ENCODE results near the gene HTR3E. TPM values are rescaled to one million over a fixed set of nuclear protein-coding genes. Genes with fewer than 3 reads are reported as not detected.

HTR3E gene
- total RNA-seq, 1 experiment from 2014 or later: not detected

DNA sequence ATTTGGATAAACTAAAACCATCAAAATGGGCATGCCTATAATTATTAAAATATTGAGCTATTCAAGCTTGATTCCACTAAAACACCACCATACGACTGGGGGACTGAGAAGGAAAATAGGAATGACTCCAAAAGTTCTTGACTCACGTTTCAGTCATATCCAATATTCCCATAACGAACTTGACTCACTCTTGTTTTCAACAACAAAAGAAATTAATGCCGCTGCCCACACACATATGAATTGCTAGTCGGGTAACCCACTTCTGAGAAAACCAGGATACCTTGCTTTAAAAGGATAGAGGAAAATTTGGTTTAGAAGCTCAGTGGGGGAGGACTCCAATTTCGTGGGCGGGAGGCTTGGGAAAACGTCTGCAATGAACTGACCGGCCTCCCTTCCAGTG is 38.8 kb upstream of the HTR3E start:
- Histone ChIP-seq H2AFZ (ENCODE audit: low read length) (no peak overlapping the region), H3K79me2 (ENCODE audit: low read length) (no peaks in the 10 kb centered on the region), H3K9me2 (replicated peaks; ENCODE audit: low read length) (no peaks in the 10 kb centered on the region; the same call in 1 of the 2 replicates), H3K4me2 (ENCODE audit: low read length) (peak overlapping the region; percentile 14; the same call in 1 of the 2 replicates), H3K36me3 (ENCODE audit: low read depth, low read length) (no peaks in the 10 kb centered on the region), H3F3A (ENCODE audit: low read length, unreplicated experiment) (no peaks in the 10 kb centered on the region), H3K27me3 (ENCODE audit: low read length) (no peaks in the 10 kb centered on the region), H3K4me1 (ENCODE audit: insufficient read depth, low read length) (peaks cover 9% of the 10 kb centered on the region), H3K9ac (ENCODE audit: low read length) (no peak overlapping the region), H3K9me3 (ENCODE audit: low read length) (no peaks in the 10 kb centered on the region), H3K4me3 (ENCODE audit: low read length) (no peak overlapping the region), H3K27ac (ENCODE audit: low read length) (no peak overlapping the region), H4K20me1 (ENCODE audit: low read length) (no peaks in the 10 kb centered on the region)
- peak; percentile 78 for ATAC-seq
- BruUV-seq (replicated peaks): no TSS peak
- ChIA-PET CTCF (interaction anchor here (0.6 to 1.0 kb wide), 2 partner anchors 18 to 88 kb away, joined by 3 to 6 read pairs; no protein-coding TSS in a partner anchor), POLR2A (ENCODE audit: unreplicated experiment) (no interaction called here)
- intact Hi-C loops (cut with micrococcal nuclease): no loop called here
- TF ChIP-seq, protein P1, sequence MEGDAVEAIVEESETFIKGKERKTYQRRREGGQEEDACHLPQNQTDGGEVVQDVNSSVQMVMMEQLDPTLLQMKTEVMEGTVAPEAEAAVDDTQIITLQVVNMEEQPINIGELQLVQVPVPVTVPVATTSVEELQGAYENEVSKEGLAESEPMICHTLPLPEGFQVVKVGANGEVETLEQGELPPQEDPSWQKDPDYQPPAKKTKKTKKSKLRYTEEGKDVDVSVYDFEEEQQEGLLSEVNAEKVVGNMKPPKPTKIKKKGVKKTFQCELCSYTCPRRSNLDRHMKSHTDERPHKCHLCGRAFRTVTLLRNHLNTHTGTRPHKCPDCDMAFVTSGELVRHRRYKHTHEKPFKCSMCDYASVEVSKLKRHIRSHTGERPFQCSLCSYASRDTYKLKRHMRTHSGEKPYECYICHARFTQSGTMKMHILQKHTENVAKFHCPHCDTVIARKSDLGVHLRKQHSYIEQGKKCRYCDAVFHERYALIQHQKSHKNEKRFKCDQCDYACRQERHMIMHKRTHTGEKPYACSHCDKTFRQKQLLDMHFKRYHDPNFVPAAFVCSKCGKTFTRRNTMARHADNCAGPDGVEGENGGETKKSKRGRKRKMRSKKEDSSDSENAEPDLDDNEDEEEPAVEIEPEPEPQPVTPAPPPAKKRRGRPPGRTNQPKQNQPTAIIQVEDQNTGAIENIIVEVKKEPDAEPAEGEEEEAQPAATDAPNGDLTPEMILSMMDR (conservative IDR thresholded peaks at IDR 0.05; ENCODE audit: low read depth, low read length): no peak
- TF ChIP-seq EZH2 (IDR thresholded peaks at IDR 0.05; ENCODE audit: low read length, unreplicated experiment) (no peak), EZH2phosphoT487 (IDR thresholded peaks at IDR 0.05; ENCODE audit: borderline replicate concordance, low read length) (no peak)
- DNase-seq: peak; percentile 80

DNA sequence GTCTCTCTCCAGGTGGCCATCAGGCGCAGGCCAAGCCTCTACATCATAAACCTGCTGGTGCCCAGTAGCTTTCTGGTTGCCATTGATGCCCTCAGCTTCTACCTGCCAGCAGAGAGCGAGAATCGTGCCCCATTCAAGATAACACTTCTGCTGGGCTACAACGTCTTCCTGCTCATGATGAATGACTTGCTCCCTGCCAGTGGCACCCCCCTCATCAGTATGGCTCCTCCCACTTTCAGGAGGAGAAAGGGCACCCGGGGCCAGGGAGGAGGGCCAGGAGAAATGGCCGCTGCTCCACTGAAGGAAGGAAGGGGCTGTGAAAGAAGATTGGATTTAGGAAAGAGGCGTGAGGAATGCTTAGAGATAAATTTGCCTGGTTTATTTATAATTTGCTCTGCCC is 37.4 kb upstream of the HTR3E start:
- no peaks in the 10 kb centered on the region for H4K20me1 ChIP-seq (ENCODE audit: low read length)
- no peak overlapping the region for H3K4me2 ChIP-seq (ENCODE audit: low read length)
- ChIA-PET CTCF (no interaction called here), POLR2A (ENCODE audit: unreplicated experiment) (no interaction called here)
- no peak overlapping the region for H2AFZ ChIP-seq (ENCODE audit: low read length)
- H3K4me1 ChIP-seq (ENCODE audit: insufficient read depth, low read length): peaks cover 9% of the 10 kb centered on the region
- H3F3A ChIP-seq (ENCODE audit: low read length, unreplicated experiment): no peaks in the 10 kb centered on the region
- ATAC-seq: no peak
- H3K27me3 ChIP-seq (ENCODE audit: low read length): no peaks in the 10 kb centered on the region
- H3K27ac ChIP-seq (ENCODE audit: low read length): no peak overlapping the region
- DNase-seq: no peak
- intact Hi-C loops (cut with micrococcal nuclease): no loop called here
- no peaks in the 10 kb centered on the region for H3K9me3 ChIP-seq (ENCODE audit: low read length)
- no peak overlapping the region for H3K4me3 ChIP-seq (ENCODE audit: low read length)
- no peak overlapping the region for H3K9ac ChIP-seq (ENCODE audit: low read length)
- H3K79me2 ChIP-seq (ENCODE audit: low read length): no peaks in the 10 kb centered on the region
- TF ChIP-seq EZH2phosphoT487 (IDR thresholded peaks at IDR 0.05; ENCODE audit: borderline replicate concordance, low read length) (no peak), EZH2 (IDR thresholded peaks at IDR 0.05; ENCODE audit: low read length, unreplicated experiment) (no peak)
- TF ChIP-seq, protein P1 (conservative IDR thresholded peaks at IDR 0.05; ENCODE audit: low read depth, low read length): no peak
- no peaks in the 10 kb centered on the region for H3K36me3 ChIP-seq (ENCODE audit: low read depth, low read length)
- BruUV-seq (replicated peaks): no TSS peak
- H3K9me2 ChIP-seq (replicated peaks; ENCODE audit: low read length): no peaks in the 10 kb centered on the region; the same call in 1 of the 2 replicates

DNA sequence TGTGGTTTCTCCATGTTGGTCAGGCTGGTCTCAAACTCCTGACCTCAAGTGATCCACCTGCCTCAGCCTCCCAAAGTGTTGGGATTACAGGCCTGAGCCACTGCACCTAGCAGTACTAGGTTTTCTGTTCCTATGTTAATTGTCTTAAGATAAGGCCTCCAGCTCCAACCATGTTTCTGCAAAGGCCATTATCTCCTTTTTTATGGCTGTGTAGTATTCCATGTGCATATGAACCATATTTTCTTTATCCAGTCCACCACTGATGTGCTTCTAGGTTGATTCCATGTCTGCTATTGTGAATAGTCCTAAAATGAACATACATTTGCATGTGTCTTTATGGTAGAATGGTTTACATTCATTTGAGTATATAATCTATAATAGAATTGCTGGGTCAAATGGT is 34.2 kb upstream of the HTR3E start:
- H2AFZ ChIP-seq (ENCODE audit: low read length): no peak overlapping the region
- no peak for TF ChIP-seq EZH2 (IDR thresholded peaks at IDR 0.05; ENCODE audit: low read length, unreplicated experiment)
- no peak for TF ChIP-seq EZH2phosphoT487 (IDR thresholded peaks at IDR 0.05; ENCODE audit: borderline replicate concordance, low read length)
- TF ChIP-seq, protein P1 (conservative IDR thresholded peaks at IDR 0.05; ENCODE audit: low read depth, low read length): no peak
- H3K9ac ChIP-seq (ENCODE audit: low read length): no peak overlapping the region
- H3K4me2 ChIP-seq (ENCODE audit: low read length): no peak overlapping the region
- POLR2A ChIA-PET (ENCODE audit: unreplicated experiment): no interaction called here
- H4K20me1 ChIP-seq (ENCODE audit: low read length): no peaks in the 10 kb centered on the region
- H3K27ac ChIP-seq (ENCODE audit: low read length): no peak overlapping the region
- H3K36me3 ChIP-seq (ENCODE audit: low read depth, low read length): no peaks in the 10 kb centered on the region
- DNase-seq: no peak
- H3K9me3 ChIP-seq (ENCODE audit: low read length): no peaks in the 10 kb centered on the region
- peaks cover 7% of the 10 kb centered on the region for H3K4me1 ChIP-seq (ENCODE audit: insufficient read depth, low read length)
- BruUV-seq (replicated peaks): no TSS peak
- no peaks in the 10 kb centered on the region for H3K27me3 ChIP-seq (ENCODE audit: low read length)
- ATAC-seq: no peak
- H3F3A ChIP-seq (ENCODE audit: low read length, unreplicated experiment): no peaks in the 10 kb centered on the region
- intact Hi-C loops (cut with micrococcal nuclease): no loop called here
- no peaks in the 10 kb centered on the region for H3K79me2 ChIP-seq (ENCODE audit: low read length)
- H3K4me3 ChIP-seq (ENCODE audit: low read length): no peak overlapping the region
- no peaks in the 10 kb centered on the region for H3K9me2 ChIP-seq (replicated peaks; ENCODE audit: low read length)
- CTCF ChIA-PET: no interaction called here

Measured in PC-3 (cell line).